K562 (cell line): ENCODE results near the gene OR5H6.

Source experiments
- MAX ChIP-seq: sonication (generic); formaldehyde crosslinking; IDR thresholded peaks from 2 replicates; pipeline ENCODE4 v1.9.0; 2022; ENCODE audit warnings: mild to moderate bottlenecking, missing genetic modification reagents
- MAZ ChIP-seq, 2 experiments: fragments of 450-650 bp in 1 of 2; sonication (generic) in 1 of 2; formaldehyde crosslinking; IDR thresholded peaks in 1 of 2; conservative IDR thresholded peaks in 1 of 2; 2 replicates each; pipeline versions ENCODE4 v1.4.0 to v1.5.0; 2020; ENCODE audit warnings: mild to moderate bottlenecking in 1 of 2, missing genetic modification reagents in 1 of 2
- SNRNP70 ChIP-seq: fragments of 200-400 bp; formaldehyde crosslinking; optimal IDR thresholded peaks from 2 replicates; pipeline ENCODE3; 2017; ENCODE audit warnings: low read depth, low read length
- YBX1 ChIP-seq: fragments of 450-650 bp; IDR thresholded peaks from 2 replicates; pipeline ENCODE4 v1.7.1; 2016; ENCODE audit warnings: mild to moderate bottlenecking
- YY1 ChIP-seq, 3 experiments: IDR thresholded peaks; 2 replicates each; pipeline ENCODE4 v1.6.1; 2011; ENCODE audit warnings: low read length in 2 of 3, mild to moderate bottlenecking in 2 of 3, moderate library complexity in 2 of 3, borderline replicate concordance in 1 of 3, control low read depth in 1 of 3, low read depth in 1 of 3; ENCODE audit not compliant: insufficient read depth in 3 of 3, insufficient replicate concordance in 2 of 3, control insufficient read depth in 1 of 3, insufficient read length in 1 of 3; ENCODE audit errors: extremely low read depth in 1 of 3
- ZBTB7A ChIP-seq: IDR thresholded peaks from 2 replicates; pipeline ENCODE4 v1.6.1; 2011; ENCODE audit warnings: low read depth, mild to moderate bottlenecking, low read length, moderate library complexity, borderline replicate concordance; ENCODE audit not compliant: control insufficient read depth
- ZNF431 ChIP-seq: sonication (generic); formaldehyde crosslinking; IDR thresholded peaks from 2 replicates; pipeline ENCODE4 v1.8.0; 2022; ENCODE audit warnings: mild to moderate bottlenecking, missing genetic modification reagents
- ZNF449 ChIP-seq: fragments of 250-450 bp; sonication (Bioruptor Pico); IDR thresholded peaks from 2 replicates; pipeline ENCODE4 v1.8.0; 2022; ENCODE audit warnings: moderate library complexity, mild to moderate bottlenecking, inconsistent platforms
- TF ChIP-seq, protein P1 (sequence below): sonication (generic); formaldehyde crosslinking; IDR thresholded peaks from 2 replicates; pipeline ENCODE4 v1.8.1; 2023; ENCODE audit warnings: mild to moderate bottlenecking, missing genetic modification reagents
- TF ChIP-seq, protein P2 (sequence below), 3 experiments: IDR thresholded peaks in 2 of 3; conservative IDR thresholded peaks in 1 of 3; 2 replicates each; pipeline ENCODE4 v1.5.1; 2011 to 2012; ENCODE audit warnings: low read length in 3 of 3, mild to moderate bottlenecking in 3 of 3, control low read depth in 2 of 3, improper control_type of control experiment in 1 of 3, inconsistent platforms in 1 of 3, low read depth in 1 of 3, mixed read lengths in 1 of 3, moderate library complexity in 1 of 3; ENCODE audit not compliant: insufficient read depth in 2 of 3
- TF ChIP-seq, protein P3 (sequence below): sonication (generic); formaldehyde crosslinking; IDR thresholded peaks from 2 replicates; pipeline ENCODE4 v1.8.1; 2023; ENCODE audit warnings: mild to moderate bottlenecking, missing genetic modification reagents
- TF ChIP-seq, protein P4 (sequence below): IDR thresholded peaks from 2 replicates; pipeline ENCODE4 v1.6.1; 2014; ENCODE audit warnings: antibody characterized with exemption
- TF ChIP-seq, protein P5 (sequence below), 3 experiments: fragments of 200-800 bp in 1 of 3; fragments of 250-450 bp in 1 of 3; fragments of 450-650 bp in 1 of 3; sonication (Bioruptor Pico) in 1 of 3; sonication (Bioruptor generic) in 1 of 3; formaldehyde crosslinking in 1 of 3; IDR thresholded peaks; 2 replicates each; pipeline versions ENCODE4 v1.6.1 to v1.8.0; 2016 to 2022; ENCODE audit warnings: mild to moderate bottlenecking in 2 of 3, missing genetic modification characterization in 2 of 3, missing compliant biosample characterization in 1 of 3, moderate library complexity in 1 of 3

GRCh38 chr3:98263944-98264343 lies at the start of gene OR5H6:
- TF ChIP-seq, protein P1, sequence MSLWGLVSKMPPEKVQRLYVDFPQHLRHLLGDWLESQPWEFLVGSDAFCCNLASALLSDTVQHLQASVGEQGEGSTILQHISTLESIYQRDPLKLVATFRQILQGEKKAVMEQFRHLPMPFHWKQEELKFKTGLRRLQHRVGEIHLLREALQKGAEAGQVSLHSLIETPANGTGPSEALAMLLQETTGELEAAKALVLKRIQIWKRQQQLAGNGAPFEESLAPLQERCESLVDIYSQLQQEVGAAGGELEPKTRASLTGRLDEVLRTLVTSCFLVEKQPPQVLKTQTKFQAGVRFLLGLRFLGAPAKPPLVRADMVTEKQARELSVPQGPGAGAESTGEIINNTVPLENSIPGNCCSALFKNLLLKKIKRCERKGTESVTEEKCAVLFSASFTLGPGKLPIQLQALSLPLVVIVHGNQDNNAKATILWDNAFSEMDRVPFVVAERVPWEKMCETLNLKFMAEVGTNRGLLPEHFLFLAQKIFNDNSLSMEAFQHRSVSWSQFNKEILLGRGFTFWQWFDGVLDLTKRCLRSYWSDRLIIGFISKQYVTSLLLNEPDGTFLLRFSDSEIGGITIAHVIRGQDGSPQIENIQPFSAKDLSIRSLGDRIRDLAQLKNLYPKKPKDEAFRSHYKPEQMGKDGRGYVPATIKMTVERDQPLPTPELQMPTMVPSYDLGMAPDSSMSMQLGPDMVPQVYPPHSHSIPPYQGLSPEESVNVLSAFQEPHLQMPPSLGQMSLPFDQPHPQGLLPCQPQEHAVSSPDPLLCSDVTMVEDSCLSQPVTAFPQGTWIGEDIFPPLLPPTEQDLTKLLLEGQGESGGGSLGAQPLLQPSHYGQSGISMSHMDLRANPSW: no peak
- TF ChIP-seq, protein P2, sequence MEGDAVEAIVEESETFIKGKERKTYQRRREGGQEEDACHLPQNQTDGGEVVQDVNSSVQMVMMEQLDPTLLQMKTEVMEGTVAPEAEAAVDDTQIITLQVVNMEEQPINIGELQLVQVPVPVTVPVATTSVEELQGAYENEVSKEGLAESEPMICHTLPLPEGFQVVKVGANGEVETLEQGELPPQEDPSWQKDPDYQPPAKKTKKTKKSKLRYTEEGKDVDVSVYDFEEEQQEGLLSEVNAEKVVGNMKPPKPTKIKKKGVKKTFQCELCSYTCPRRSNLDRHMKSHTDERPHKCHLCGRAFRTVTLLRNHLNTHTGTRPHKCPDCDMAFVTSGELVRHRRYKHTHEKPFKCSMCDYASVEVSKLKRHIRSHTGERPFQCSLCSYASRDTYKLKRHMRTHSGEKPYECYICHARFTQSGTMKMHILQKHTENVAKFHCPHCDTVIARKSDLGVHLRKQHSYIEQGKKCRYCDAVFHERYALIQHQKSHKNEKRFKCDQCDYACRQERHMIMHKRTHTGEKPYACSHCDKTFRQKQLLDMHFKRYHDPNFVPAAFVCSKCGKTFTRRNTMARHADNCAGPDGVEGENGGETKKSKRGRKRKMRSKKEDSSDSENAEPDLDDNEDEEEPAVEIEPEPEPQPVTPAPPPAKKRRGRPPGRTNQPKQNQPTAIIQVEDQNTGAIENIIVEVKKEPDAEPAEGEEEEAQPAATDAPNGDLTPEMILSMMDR (IDR thresholded peaks at IDR 0.05 in 2 of 3, conservative IDR thresholded peaks at IDR 0.05 in 1 of 3; ENCODE audit: insufficient read depth in 2 of 3, low read depth in 1 of 3, low read length in 3 of 3): no peak
- no peak for TF ChIP-seq MAZ (CRISPR knock-in tag; conservative IDR thresholded peaks at IDR 0.05 in 1 of 2, IDR thresholded peaks at IDR 0.05 in 1 of 2)
- TF ChIP-seq YY1 (IDR thresholded peaks at IDR 0.05; ENCODE audit: borderline replicate concordance in 1 of 3, control insufficient read depth in 1 of 3, extremely low read depth in 1 of 3, insufficient read depth in 3 of 3, insufficient read length in 1 of 3, insufficient replicate concordance in 2 of 3, low read depth in 1 of 3, low read length in 2 of 3): no peak
- TF ChIP-seq, protein P3, sequence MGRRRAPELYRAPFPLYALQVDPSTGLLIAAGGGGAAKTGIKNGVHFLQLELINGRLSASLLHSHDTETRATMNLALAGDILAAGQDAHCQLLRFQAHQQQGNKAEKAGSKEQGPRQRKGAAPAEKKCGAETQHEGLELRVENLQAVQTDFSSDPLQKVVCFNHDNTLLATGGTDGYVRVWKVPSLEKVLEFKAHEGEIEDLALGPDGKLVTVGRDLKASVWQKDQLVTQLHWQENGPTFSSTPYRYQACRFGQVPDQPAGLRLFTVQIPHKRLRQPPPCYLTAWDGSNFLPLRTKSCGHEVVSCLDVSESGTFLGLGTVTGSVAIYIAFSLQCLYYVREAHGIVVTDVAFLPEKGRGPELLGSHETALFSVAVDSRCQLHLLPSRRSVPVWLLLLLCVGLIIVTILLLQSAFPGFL (CRISPR knock-in tag): no peak
- TF ChIP-seq ZNF431 (CRISPR knock-in tag): no peak
- TF ChIP-seq, protein P4, sequence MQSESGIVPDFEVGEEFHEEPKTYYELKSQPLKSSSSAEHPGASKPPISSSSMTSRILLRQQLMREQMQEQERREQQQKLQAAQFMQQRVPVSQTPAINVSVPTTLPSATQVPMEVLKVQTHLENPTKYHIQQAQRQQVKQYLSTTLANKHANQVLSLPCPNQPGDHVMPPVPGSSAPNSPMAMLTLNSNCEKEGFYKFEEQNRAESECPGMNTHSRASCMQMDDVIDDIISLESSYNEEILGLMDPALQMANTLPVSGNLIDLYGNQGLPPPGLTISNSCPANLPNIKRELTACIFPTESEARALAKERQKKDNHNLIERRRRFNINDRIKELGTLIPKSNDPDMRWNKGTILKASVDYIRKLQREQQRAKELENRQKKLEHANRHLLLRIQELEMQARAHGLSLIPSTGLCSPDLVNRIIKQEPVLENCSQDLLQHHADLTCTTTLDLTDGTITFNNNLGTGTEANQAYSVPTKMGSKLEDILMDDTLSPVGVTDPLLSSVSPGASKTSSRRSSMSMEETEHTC: no peak
- TF ChIP-seq YBX1: no peak
- no peak for TF ChIP-seq ZNF449 (CRISPR knock-in tag)
- TF ChIP-seq ZBTB7A: no peak
- TF ChIP-seq MAX (CRISPR knock-in tag): no peak
- no peak for TF ChIP-seq SNRNP70
- TF ChIP-seq, protein P5, sequence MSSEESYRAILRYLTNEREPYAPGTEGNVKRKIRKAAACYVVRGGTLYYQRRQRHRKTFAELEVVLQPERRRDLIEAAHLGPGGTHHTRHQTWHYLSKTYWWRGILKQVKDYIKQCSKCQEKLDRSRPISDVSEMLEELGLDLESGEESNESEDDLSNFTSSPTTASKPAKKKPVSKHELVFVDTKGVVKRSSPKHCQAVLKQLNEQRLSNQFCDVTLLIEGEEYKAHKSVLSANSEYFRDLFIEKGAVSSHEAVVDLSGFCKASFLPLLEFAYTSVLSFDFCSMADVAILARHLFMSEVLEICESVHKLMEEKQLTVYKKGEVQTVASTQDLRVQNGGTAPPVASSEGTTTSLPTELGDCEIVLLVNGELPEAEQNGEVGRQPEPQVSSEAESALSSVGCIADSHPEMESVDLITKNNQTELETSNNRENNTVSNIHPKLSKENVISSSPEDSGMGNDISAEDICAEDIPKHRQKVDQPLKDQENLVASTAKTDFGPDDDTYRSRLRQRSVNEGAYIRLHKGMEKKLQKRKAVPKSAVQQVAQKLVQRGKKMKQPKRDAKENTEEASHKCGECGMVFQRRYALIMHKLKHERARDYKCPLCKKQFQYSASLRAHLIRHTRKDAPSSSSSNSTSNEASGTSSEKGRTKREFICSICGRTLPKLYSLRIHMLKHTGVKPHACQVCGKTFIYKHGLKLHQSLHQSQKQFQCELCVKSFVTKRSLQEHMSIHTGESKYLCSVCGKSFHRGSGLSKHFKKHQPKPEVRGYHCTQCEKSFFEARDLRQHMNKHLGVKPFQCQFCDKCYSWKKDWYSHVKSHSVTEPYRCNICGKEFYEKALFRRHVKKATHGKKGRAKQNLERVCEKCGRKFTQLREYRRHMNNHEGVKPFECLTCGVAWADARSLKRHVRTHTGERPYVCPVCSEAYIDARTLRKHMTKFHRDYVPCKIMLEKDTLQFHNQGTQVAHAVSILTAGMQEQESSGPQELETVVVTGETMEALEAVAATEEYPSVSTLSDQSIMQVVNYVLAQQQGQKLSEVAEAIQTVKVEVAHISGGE (CRISPR knock-in tag; IDR thresholded peaks at IDR 0.05): no peak
